GM10266 (cell line): ENCODE data around the gene NARS2.

Source experiments
- DNase-seq: peaks from one replicate; pipeline ENCODE4 v3.0.0; 2012; ENCODE audit errors: extremely low spot score
- TF ChIP-seq, protein P1 (sequence below): IDR thresholded peaks from 2 replicates; pipeline ENCODE4 v1.5.1; 2012; ENCODE audit warnings: mild to moderate bottlenecking, low read depth; ENCODE audit not compliant: control insufficient read depth, insufficient read depth; ENCODE audit errors: missing control alignments

The NARS2 gene

DNA sequence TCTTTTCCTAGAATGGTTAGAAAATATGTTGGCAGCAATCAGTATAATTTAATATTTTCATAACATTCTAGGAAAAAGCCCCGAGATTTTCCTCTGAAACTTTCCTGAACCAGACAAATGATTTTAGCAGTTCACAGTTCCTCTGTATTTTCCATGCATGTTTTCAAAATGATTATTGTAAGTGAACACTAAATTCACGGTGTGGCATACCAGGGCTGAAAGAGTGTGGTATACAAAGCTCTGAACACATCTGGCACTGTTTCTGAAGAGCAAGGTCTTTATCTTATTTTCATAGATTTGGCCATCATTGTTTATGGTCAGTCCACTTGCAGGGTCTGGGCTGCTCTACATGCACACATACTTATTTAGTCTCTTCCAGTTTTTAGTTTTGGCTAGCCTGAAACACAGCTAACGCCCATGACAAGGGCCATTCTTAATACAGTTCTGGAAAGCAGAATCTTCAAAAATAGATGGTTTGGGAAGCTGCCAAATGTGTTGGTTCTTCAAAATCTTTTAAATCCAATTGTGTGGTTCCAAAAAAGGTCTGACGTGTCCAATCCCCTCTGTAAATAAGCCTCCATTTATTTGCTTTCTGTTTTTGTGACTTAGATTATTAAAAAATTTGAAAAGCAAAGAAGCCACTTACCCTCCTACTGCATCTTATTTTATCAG is 149.1 kb downstream of the NARS2 start:
- no peak for DNase-seq
- TF ChIP-seq, protein P1, sequence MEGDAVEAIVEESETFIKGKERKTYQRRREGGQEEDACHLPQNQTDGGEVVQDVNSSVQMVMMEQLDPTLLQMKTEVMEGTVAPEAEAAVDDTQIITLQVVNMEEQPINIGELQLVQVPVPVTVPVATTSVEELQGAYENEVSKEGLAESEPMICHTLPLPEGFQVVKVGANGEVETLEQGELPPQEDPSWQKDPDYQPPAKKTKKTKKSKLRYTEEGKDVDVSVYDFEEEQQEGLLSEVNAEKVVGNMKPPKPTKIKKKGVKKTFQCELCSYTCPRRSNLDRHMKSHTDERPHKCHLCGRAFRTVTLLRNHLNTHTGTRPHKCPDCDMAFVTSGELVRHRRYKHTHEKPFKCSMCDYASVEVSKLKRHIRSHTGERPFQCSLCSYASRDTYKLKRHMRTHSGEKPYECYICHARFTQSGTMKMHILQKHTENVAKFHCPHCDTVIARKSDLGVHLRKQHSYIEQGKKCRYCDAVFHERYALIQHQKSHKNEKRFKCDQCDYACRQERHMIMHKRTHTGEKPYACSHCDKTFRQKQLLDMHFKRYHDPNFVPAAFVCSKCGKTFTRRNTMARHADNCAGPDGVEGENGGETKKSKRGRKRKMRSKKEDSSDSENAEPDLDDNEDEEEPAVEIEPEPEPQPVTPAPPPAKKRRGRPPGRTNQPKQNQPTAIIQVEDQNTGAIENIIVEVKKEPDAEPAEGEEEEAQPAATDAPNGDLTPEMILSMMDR: no peak

DNA sequence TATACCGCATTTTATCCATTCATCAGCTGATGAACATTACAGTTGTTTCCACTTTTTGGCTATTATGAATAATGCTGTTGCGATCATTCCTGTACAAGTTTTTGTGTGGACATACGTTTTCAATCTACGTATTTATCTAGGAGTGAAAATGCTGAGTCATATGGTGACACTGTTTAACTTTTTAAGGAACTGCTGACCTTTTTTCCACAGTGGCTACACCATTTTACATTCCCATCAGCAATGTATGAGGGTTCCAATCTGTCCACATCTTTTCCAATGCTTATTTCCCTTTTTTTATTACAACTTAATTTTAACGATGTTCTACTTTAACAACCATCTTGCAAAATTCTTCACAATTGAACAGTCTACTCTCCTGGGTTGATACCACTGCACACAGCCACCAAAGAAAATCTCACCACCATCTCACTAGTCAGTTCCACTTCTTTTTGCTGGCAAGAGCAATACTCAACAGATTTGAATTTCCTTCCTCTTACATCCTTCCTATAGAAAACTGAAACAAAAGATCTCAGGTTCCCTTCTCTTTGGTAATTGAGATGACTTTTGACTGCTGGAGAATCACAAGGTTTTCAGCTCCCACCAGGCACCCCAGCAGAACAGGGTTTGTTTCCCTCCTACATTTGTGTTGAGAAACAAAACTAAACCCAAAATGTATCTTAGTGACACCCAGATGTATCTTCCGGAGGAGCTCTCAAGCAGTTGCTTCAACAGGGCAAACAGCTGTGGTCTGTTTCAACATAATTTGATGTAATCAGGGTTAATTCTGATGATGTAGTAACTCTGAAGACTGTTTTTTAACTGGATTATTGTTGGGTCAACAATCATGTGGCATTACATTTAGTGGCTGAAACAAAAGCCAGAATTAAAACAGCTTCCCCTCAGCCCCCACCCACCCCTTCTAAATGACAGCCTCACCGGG is 150.1 kb downstream of the NARS2 start:
- peak; percentile 25 for DNase-seq
- TF ChIP-seq, protein P1: no peak

DNA sequence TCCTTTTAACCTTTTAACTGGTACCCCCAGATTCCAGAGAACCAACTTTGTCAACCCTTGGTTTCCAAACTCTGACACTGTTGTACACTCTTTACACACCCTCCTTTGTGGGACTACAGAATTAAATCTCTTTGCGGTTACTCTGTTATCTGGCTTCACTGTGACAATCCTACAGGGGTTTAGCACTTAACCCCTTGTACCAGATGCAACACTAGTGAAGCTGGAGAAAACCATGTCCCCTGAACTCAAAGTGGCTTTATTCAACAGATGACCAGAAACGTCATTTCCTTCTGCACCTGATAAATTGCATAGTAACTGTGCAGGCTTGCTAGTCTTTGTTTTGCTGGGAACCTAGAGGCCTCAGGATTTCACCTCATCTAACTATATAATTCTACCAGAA is 151.4 kb downstream of the NARS2 start:
- TF ChIP-seq, protein P1: no peak

DNA sequence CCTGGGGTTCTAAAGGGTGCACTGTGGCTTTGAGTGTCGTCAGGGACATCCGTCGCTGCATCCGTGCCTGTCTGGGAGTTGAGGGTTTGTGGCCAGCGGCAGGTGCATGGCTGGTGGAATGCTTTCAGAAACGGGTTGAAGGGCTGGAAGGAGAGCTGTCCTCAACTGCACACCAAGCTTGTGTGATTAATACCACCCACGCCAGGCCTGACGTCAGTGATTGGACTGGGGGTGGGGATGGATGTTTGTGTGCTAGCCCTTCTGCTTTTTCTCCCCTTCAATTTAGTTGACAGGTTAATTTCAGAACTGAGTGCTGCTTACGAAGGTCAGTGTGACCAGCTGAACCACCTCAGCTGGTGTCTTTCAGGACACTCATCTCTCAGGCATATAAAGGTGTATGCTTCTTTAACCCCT is 153.9 kb downstream of the NARS2 start:
- peak; percentile 62 for DNase-seq
- TF ChIP-seq, protein P1: no peak

More for the DNA sequence above, 151.4 kb downstream of the NARS2 start:
- DNase-seq: no peak

DNA sequence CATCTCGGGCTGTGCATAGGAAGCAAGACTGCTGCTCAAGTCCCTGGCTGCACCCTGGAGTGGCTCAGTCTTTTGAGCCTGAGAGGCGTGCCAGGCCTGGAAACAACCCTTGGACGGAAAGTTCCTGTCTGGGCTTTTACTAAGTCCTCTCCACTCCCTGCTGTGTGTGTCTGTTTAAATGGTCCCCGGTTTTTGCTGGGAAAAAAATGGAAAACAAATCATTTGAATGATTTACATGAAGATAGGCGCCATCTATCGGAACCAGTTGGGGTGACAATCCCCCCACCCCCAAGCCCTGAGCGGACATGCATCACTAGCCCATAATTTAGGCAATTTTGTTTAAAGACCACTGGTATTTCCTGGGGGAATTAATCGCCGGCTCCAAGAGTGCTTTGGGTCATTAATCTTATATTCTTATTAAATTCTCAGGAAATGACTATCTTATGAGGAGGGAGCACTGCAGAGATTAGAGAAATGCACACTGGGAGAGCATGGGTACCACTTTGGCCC is 154.4 kb downstream of the NARS2 start:
- TF ChIP-seq, protein P1: peak; percentile 72
- peak; percentile 59 for DNase-seq

DNA sequence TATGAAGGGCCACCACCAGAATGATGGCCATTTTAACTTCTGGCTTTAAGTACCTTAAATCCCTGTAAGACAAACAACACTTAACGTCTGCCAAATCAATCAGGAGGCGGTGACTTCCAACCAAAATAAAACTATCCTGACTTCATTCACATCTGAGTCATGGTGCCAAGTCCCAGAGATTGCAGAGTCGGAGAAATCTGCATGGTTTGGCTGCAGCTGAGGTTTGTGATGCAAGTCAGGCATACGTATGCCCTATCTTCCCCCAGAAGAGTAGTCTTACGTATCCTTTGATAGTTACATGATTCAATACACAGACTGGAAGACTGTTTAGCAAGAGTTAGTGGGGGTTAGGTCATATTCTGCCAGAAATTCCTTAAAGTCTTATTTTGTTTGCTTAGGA is 155.3 kb downstream of the NARS2 start:
- DNase-seq: no peak
- TF ChIP-seq, protein P1: no peak
